MM.1S (cell line): ENCODE measurements around the gene PCDH19.

Experiments used
- DNase-seq: peaks from one replicate; pipeline ENCODE4 v3.0.0-alpha.2; 2015
- H2AFZ ChIP-seq: fragments of 300-600 bp; sonication (generic); 2 replicates; pipeline ENCODE4 v1.6.0; 2016; ENCODE audit warnings: antibody characterized with exemption, low read length
- H3F3A ChIP-seq: fragments of 300-600 bp; sonication (generic); 2 replicates; pipeline ENCODE4 v1.6.1; 2016; ENCODE audit warnings: mild to moderate bottlenecking, antibody characterized with exemption, low read length, moderate library complexity, mixed read lengths; ENCODE audit not compliant: insufficient read depth
- H3K27ac ChIP-seq: fragments of 300-600 bp; sonication (generic); 2 replicates; pipeline ENCODE4 v1.5.1; 2016; ENCODE audit warnings: mild to moderate bottlenecking, low read length
- H3K27me3 ChIP-seq: fragments of 300-600 bp; sonication (generic); replicated peaks from 2 replicates; pipeline ENCODE4 v1.6.0; 2016; ENCODE audit warnings: low read length; ENCODE audit not compliant: insufficient read depth
- H3K36me3 ChIP-seq: fragments of 300-600 bp; sonication (generic); replicated peaks from 2 replicates; pipeline ENCODE4 v1.6.1; 2016; ENCODE audit warnings: mild to moderate bottlenecking, low read length, mixed read lengths; ENCODE audit not compliant: insufficient read depth
- H3K4me1 ChIP-seq: fragments of 300-600 bp; sonication (generic); 2 replicates; pipeline ENCODE4 v1.6.1; 2016; ENCODE audit warnings: low read length, mixed read lengths
- H3K4me2 ChIP-seq: fragments of 300-600 bp; sonication (generic); 2 replicates; pipeline ENCODE4 v1.6.0; 2016; ENCODE audit warnings: low read depth, low read length
- H3K4me3 ChIP-seq: fragments of 300-600 bp; sonication (generic); 2 replicates; pipeline ENCODE4 v1.5.1; 2016; ENCODE audit warnings: low read length, mixed read lengths
- H3K79me2 ChIP-seq: fragments of 300-600 bp; sonication (generic); 2 replicates; pipeline ENCODE4 v1.6.1; 2016; ENCODE audit warnings: mixed run types, low read length, mixed read lengths
- H3K9ac ChIP-seq: fragments of 300-600 bp; sonication (generic); 2 replicates; pipeline ENCODE4 v1.6.1; 2016; ENCODE audit warnings: low read length, mixed read lengths
- H3K9me2 ChIP-seq: fragments of 300-600 bp; sonication (generic); replicated peaks from 2 replicates; pipeline ENCODE4 v1.6.1; 2016; ENCODE audit warnings: mild to moderate bottlenecking, low read length, mixed read lengths; ENCODE audit not compliant: insufficient read depth
- H3K9me3 ChIP-seq: fragments of 300-600 bp; sonication (generic); replicated peaks from 2 replicates; pipeline ENCODE4 v1.6.1; 2016; ENCODE audit warnings: mild to moderate bottlenecking, low read length, mixed read lengths; ENCODE audit not compliant: insufficient read depth
- H4K20me1 ChIP-seq: fragments of 300-600 bp; sonication (generic); 2 replicates; pipeline ENCODE4 v1.6.1; 2016; ENCODE audit warnings: mild to moderate bottlenecking, low read length, moderate library complexity, mixed read lengths; ENCODE audit not compliant: insufficient read depth
- CTCF ChIP-seq: fragments of 300-600 bp; sonication (generic); IDR thresholded peaks from 2 replicates; pipeline ENCODE4 v1.5.1; 2016; ENCODE audit warnings: antibody characterized with exemption, low read length, mixed read lengths
- EZH2 ChIP-seq: fragments of 300-600 bp; sonication (generic); optimal IDR thresholded peaks from 2 replicates; pipeline ENCODE3; 2017; ENCODE audit warnings: low read depth, mild to moderate bottlenecking, antibody characterized with exemption, low read length, mixed read lengths
- EZH2phosphoT487 ChIP-seq: fragments of 300-600 bp; sonication (generic); IDR thresholded peaks from 2 replicates; pipeline ENCODE4 v1.6.1; 2018; ENCODE audit warnings: antibody characterized with exemption, low read length

Gene PCDH19

GRCh38 chrX:100376576-100376975 lies 33.5 kb downstream of the PCDH19 start:
- H3K79me2 ChIP-seq = no peaks in the 10 kb centered on the region
- no peaks in the 10 kb centered on the region for H3F3A ChIP-seq
- H3K9me2 ChIP-seq = no peaks in the 10 kb centered on the region
- H3K4me3 ChIP-seq = no peak overlapping the region
- H2AFZ ChIP-seq = no peak overlapping the region
- H3K4me2 ChIP-seq = no peak overlapping the region
- H3K4me1 ChIP-seq = no peaks in the 10 kb centered on the region
- no peaks in the 10 kb centered on the region for H3K36me3 ChIP-seq
- H3K27me3 ChIP-seq = no peaks in the 10 kb centered on the region
- H3K9ac ChIP-seq = no peak overlapping the region
- no peak for TF ChIP-seq EZH2phosphoT487
- TF ChIP-seq CTCF = no peak
- no peak for TF ChIP-seq EZH2
- no peak for DNase-seq
- no peaks in the 10 kb centered on the region for H4K20me1 ChIP-seq
- no peak overlapping the region for H3K27ac ChIP-seq
- no peaks in the 10 kb centered on the region for H3K9me3 ChIP-seq

- H4K20me1 ChIP-seq = no peaks in the 10 kb centered on the region
- H2AFZ ChIP-seq = no peak overlapping the region
- H3K27ac ChIP-seq = no peak overlapping the region
- no peak for DNase-seq
- TF ChIP-seq EZH2 (no peak), CTCF (no peak), EZH2phosphoT487 (no peak)
- H3K4me2 ChIP-seq = no peak overlapping the region
- H3K9me3 ChIP-seq = no peaks in the 10 kb centered on the region
- no peaks in the 10 kb centered on the region for H3K27me3 ChIP-seq
- no peaks in the 10 kb centered on the region for H3K36me3 ChIP-seq
- H3K9me2 ChIP-seq = no peaks in the 10 kb centered on the region
- no peaks in the 10 kb centered on the region for H3K79me2 ChIP-seq
- H3K4me3 ChIP-seq = no peak overlapping the region
- no peaks in the 10 kb centered on the region for H3K4me1 ChIP-seq
- H3K9ac ChIP-seq = no peak overlapping the region
- H3F3A ChIP-seq = no peaks in the 10 kb centered on the region
These were observed 36.4 kb downstream of the PCDH19 start for GRCh38 chrX:100373673-100374072.

- H3K27ac ChIP-seq = no peak overlapping the region
- no peaks in the 10 kb centered on the region for H4K20me1 ChIP-seq
- no peaks in the 10 kb centered on the region for H3K36me3 ChIP-seq
- no peak for TF ChIP-seq EZH2
- TF ChIP-seq EZH2phosphoT487 = no peak
- peak; percentile 37 for TF ChIP-seq CTCF
- H3F3A ChIP-seq = no peaks in the 10 kb centered on the region
- no peaks in the 10 kb centered on the region for H3K4me1 ChIP-seq
- H3K4me2 ChIP-seq = no peak overlapping the region
- no peak overlapping the region for H3K9ac ChIP-seq
- H3K27me3 ChIP-seq = no peaks in the 10 kb centered on the region
- no peaks in the 10 kb centered on the region for H3K9me2 ChIP-seq
- H3K4me3 ChIP-seq = no peak overlapping the region
- H3K79me2 ChIP-seq = no peaks in the 10 kb centered on the region
- no peaks in the 10 kb centered on the region for H3K9me3 ChIP-seq
- DNase-seq = peak; percentile 23
- no peak overlapping the region for H2AFZ ChIP-seq
These were observed 41.9 kb downstream of the PCDH19 start for GRCh38 chrX:100368167-100368566.
